ENCODE results near the gene HOXA11.
A peak's percentile ranks its signal among the peaks of the same experiment; 100 is the strongest.

The HOXA11 gene

GRCh38 chr7:27179503-27180430, 5.3 kb downstream of the HOXA11 start:
- DNase-seq, result no peak

GRCh38 chr7:27179030-27179429, 6.0 kb downstream of the HOXA11 start:
- DNase-seq, result no peak

- DNase-seq, result no peak
Measured at GRCh38 chr7:27178366-27178765, 6.7 kb downstream of the HOXA11 start.

- no peak for DNase-seq
Measured at GRCh38 chr7:27177795-27178320, 7.2 kb downstream of the HOXA11 start.

- DNase-seq, result no peak
Measured at GRCh38 chr7:27176962-27177794, 7.9 kb downstream of the HOXA11 start.

GRCh38 chr7:27176524-27176845, 8.5 kb downstream of the HOXA11 start:
- no peak for DNase-seq

GRCh38 chr7:27175626-27176523, 9.2 kb downstream of the HOXA11 start:
- DNase-seq, result no peak

- DNase-seq, result no peak
Measured at GRCh38 chr7:27174874-27175625, 10.0 kb downstream of the HOXA11 start.

- DNase-seq, result peak; percentile 7
Measured at GRCh38 chr7:27173956-27174873, 10.8 kb downstream of the HOXA11 start, which contains the start of gene HOXA10. Gene HOXA10, minus strand, starts transcription at chr7:27174320. Its CDS starts 14 bp downstream, at chr7:27174306.

GRCh38 chr7:27173511-27173955, 11.5 kb downstream of the HOXA11 start:
- DNase-seq, result peak; percentile 8

GRCh38 chr7:27172823-27173510, 12.1 kb downstream of the HOXA11 start:
- DNase-seq, result peak; percentile 7

GRCh38 chr7:27172315-27172774, 12.7 kb downstream of the HOXA11 start:
- DNase-seq, result no peak

GRCh38 chr7:27171637-27172314, 13.3 kb downstream of the HOXA11 start:
- no peak for DNase-seq

GRCh38 chr7:27171325-27171636, 13.8 kb downstream of the HOXA11 start:
- DNase-seq, result no peak

- no peak for DNase-seq
Measured at GRCh38 chr7:27170426-27171324, 14.4 kb downstream of the HOXA11 start.

- DNase-seq, result no peak
Measured at GRCh38 chr7:27169658-27170425, 15.2 kb downstream of the HOXA11 start.

GRCh38 chr7:27168265-27168947, 16.6 kb downstream of the HOXA11 start:
- no peak for DNase-seq

Measured in activated CD4-positive, alpha-beta T cell treated with anti-CD3 and anti-CD28 coated beads for 1 hour (primary cell).